ENCODE measurements around the gene RDH5.

The RDH5 gene

DNA sequence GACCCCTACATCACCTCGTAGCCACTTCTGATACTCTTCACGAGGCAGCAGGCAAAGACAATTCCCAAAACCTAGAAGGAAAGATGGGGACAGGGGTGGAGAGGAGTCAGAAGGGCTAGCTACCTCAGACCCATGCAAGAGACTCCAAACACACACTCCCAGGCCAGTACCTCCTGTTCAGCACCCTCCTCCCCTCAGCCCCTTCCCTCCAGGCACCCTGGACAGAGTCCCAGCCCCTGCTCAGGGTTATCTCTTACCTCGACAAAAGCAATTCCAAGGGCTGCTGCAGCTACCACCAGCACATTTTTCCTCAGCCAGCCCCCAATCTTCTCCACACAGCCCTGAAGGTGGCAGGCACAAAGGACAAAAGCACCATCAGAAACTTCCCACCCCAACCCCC, 5.4 kb downstream of the RDH5 start:
- no peaks in the 10 kb centered on the region for H3K27me3 ChIP-seq (ENCODE audit: control insufficient read depth in 1 of 2, insufficient read depth in 2 of 2, low read length in 2 of 2)
- H3K9ac ChIP-seq (ENCODE audit: low read length), result no peak overlapping the region
- no peaks in the 10 kb centered on the region for H3K9me3 ChIP-seq (ENCODE audit: low read length)
- H3K36me3 ChIP-seq (ENCODE audit: insufficient read depth, low read length), result peaks cover 36% of the 10 kb centered on the region
- peak overlapping the region; percentile 52 for H3K27ac ChIP-seq (ENCODE audit: low read depth, low read length)
- H3K4me3 ChIP-seq (ENCODE audit: low read depth in 1 of 2, low read length in 2 of 2), result no peak overlapping the region
- peaks cover 62% of the 10 kb centered on the region for H3K4me1 ChIP-seq (ENCODE audit: insufficient read depth, low read length)

GRCh38 chr12:55726971-55727370, 6.8 kb downstream of the RDH5 start:
- Histone ChIP-seq H3K9me3 (ENCODE audit: low read length) (no peaks in the 10 kb centered on the region), H3K4me1 (ENCODE audit: insufficient read depth, low read length) (peaks cover 55% of the 10 kb centered on the region), H3K4me3 (ENCODE audit: low read depth in 1 of 2, low read length in 2 of 2) (peak overlapping the region; percentile 83 to 97), H3K36me3 (ENCODE audit: insufficient read depth, low read length) (peaks cover 36% of the 10 kb centered on the region), H3K27ac (ENCODE audit: low read depth, low read length) (peak overlapping the region; percentile 98), H3K27me3 (ENCODE audit: control insufficient read depth in 1 of 2, insufficient read depth in 2 of 2, low read length in 2 of 2) (no peaks in the 10 kb centered on the region), H3K9ac (ENCODE audit: low read length) (peak overlapping the region; percentile 91)

- Histone ChIP-seq H3K36me3 (ENCODE audit: insufficient read depth, low read length) (peaks cover 36% of the 10 kb centered on the region), H3K9me3 (ENCODE audit: low read length) (no peaks in the 10 kb centered on the region), H3K9ac (ENCODE audit: low read length) (peak overlapping the region; percentile 91), H3K4me1 (ENCODE audit: insufficient read depth, low read length) (peaks cover 55% of the 10 kb centered on the region), H3K27ac (ENCODE audit: low read depth, low read length) (peak overlapping the region; percentile 98), H3K4me3 (ENCODE audit: low read depth in 1 of 2, low read length in 2 of 2) (peak overlapping the region; percentile 83 to 97), H3K27me3 (ENCODE audit: control insufficient read depth in 1 of 2, insufficient read depth in 2 of 2, low read length in 2 of 2) (no peaks in the 10 kb centered on the region)
These were observed 7.5 kb downstream of the RDH5 start for GRCh38 chr12:55727643-55728185.

- H3K4me1 ChIP-seq (ENCODE audit: insufficient read depth, low read length), result peaks cover 55% of the 10 kb centered on the region
- H3K36me3 ChIP-seq (ENCODE audit: insufficient read depth, low read length), result peaks cover 36% of the 10 kb centered on the region
- H3K27ac ChIP-seq (ENCODE audit: low read depth, low read length), result peak overlapping the region; percentile 98
- H3K4me3 ChIP-seq (ENCODE audit: low read depth in 1 of 2, low read length in 2 of 2), result peak overlapping the region; percentile 83 to 97
- H3K9me3 ChIP-seq (ENCODE audit: low read length), result no peaks in the 10 kb centered on the region
- no peaks in the 10 kb centered on the region for H3K27me3 ChIP-seq (ENCODE audit: control insufficient read depth in 1 of 2, insufficient read depth in 2 of 2, low read length in 2 of 2)
- peak overlapping the region; percentile 91 for H3K9ac ChIP-seq (ENCODE audit: low read length)
These were observed 8.2 kb downstream of the RDH5 start for GRCh38 chr12:55728186-55728938.

- H3K4me1 ChIP-seq (ENCODE audit: insufficient read depth, low read length), result peaks cover 47% of the 10 kb centered on the region
- peak within 1 kb of the TSS; percentile 91 for H3K9ac ChIP-seq (ENCODE audit: low read length)
- H3K27me3 ChIP-seq (ENCODE audit: control insufficient read depth in 1 of 2, insufficient read depth in 2 of 2, low read length in 2 of 2), result no peaks in the 10 kb centered on the region
- peak within 1 kb of the TSS; percentile 98 for H3K27ac ChIP-seq (ENCODE audit: low read depth, low read length)
- H3K4me3 ChIP-seq (ENCODE audit: low read depth in 1 of 2, low read length in 2 of 2), result peak within 1 kb of the TSS; percentile 83 to 97
- H3K9me3 ChIP-seq (ENCODE audit: low read length), result no peaks in the 10 kb centered on the region
- H3K36me3 ChIP-seq (ENCODE audit: insufficient read depth, low read length), result peaks cover 32% of the 10 kb centered on the region
These were observed 9.0 kb downstream of the RDH5 start, which contains the start of gene CD63 for GRCh38 chr12:55728939-55729818. TSS of gene CD63 (minus strand) at chr12:55729009. CDS start at chr12:55728341, 668 bp downstream.

GRCh38 chr12:55729819-55730818, 9.9 kb downstream of the RDH5 start:
- H3K9ac ChIP-seq (ENCODE audit: low read length), result peak overlapping the region; percentile 72
- peak overlapping the region; percentile 98 for H3K27ac ChIP-seq (ENCODE audit: low read depth, low read length)
- peaks cover 38% of the 10 kb centered on the region for H3K4me1 ChIP-seq (ENCODE audit: insufficient read depth, low read length)
- peaks cover 22% of the 10 kb centered on the region for H3K36me3 ChIP-seq (ENCODE audit: insufficient read depth, low read length)
- H3K9me3 ChIP-seq (ENCODE audit: low read length), result no peaks in the 10 kb centered on the region
- no peaks in the 10 kb centered on the region for H3K27me3 ChIP-seq (ENCODE audit: control insufficient read depth in 1 of 2, insufficient read depth in 2 of 2, low read length in 2 of 2)
- peak overlapping the region; percentile 56 to 97 for H3K4me3 ChIP-seq (ENCODE audit: low read depth in 1 of 2, low read length in 2 of 2)

DNA sequence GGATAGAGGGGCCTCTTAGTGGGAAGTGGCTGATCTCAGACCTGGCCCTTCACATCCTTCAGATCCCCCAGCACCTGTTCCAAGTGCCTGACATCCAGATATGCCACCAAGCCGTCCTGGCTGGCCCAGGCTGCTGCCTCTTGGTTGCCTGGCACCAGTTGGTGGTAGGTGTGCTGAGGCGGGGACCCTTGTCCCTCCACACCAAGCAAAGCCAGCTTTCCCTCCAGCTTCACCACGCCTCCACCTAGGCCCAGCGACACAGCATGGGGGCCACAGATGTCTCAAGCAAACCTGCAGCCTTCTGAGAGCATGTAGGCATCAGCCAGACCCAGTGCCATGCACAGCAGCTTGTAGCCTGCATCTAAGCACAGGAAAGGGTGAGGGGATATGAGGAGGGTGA, 12.1 kb downstream of the RDH5 start:
- Histone ChIP-seq H3K4me3 (ENCODE audit: low read depth in 1 of 2, low read length in 2 of 2) (no peak overlapping the region), H3K9ac (ENCODE audit: low read length) (no peak overlapping the region), H3K9me3 (ENCODE audit: low read length) (no peaks in the 10 kb centered on the region), H3K27ac (ENCODE audit: low read depth, low read length) (peak overlapping the region; percentile 39), H3K27me3 (ENCODE audit: control insufficient read depth in 1 of 2, insufficient read depth in 2 of 2, low read length in 2 of 2) (no peaks in the 10 kb centered on the region), H3K4me1 (ENCODE audit: insufficient read depth, low read length) (peaks cover 20% of the 10 kb centered on the region), H3K36me3 (ENCODE audit: insufficient read depth, low read length) (peaks cover under 1% of the 10 kb centered on the region)

GRCh38 chr12:55733021-55733555, 12.9 kb downstream of the RDH5 start:
- H3K4me3 ChIP-seq (ENCODE audit: low read depth in 1 of 2, low read length in 2 of 2), result no peak overlapping the region
- H3K27ac ChIP-seq (ENCODE audit: low read depth, low read length), result no peak overlapping the region
- H3K4me1 ChIP-seq (ENCODE audit: insufficient read depth, low read length), result peaks cover 23% of the 10 kb centered on the region
- H3K9me3 ChIP-seq (ENCODE audit: low read length), result no peaks in the 10 kb centered on the region
- no peaks in the 10 kb centered on the region for H3K36me3 ChIP-seq (ENCODE audit: insufficient read depth, low read length)
- no peak overlapping the region for H3K9ac ChIP-seq (ENCODE audit: low read length)
- H3K27me3 ChIP-seq (ENCODE audit: control insufficient read depth in 1 of 2, insufficient read depth in 2 of 2, low read length in 2 of 2), result no peaks in the 10 kb centered on the region

- Histone ChIP-seq H3K36me3 (ENCODE audit: insufficient read depth, low read length) (no peaks in the 10 kb centered on the region), H3K4me1 (ENCODE audit: insufficient read depth, low read length) (peaks cover 25% of the 10 kb centered on the region), H3K4me3 (ENCODE audit: low read depth in 1 of 2, low read length in 2 of 2) (no peak overlapping the region), H3K9me3 (ENCODE audit: low read length) (no peaks in the 10 kb centered on the region), H3K9ac (ENCODE audit: low read length) (no peak overlapping the region), H3K27ac (ENCODE audit: low read depth, low read length) (no peak overlapping the region), H3K27me3 (ENCODE audit: control insufficient read depth in 1 of 2, insufficient read depth in 2 of 2, low read length in 2 of 2) (no peaks in the 10 kb centered on the region)
These were observed 13.7 kb downstream of the RDH5 start for GRCh38 chr12:55733858-55734257.

GRCh38 chr12:55734595-55734994, 14.4 kb downstream of the RDH5 start:
- no peaks in the 10 kb centered on the region for H3K27me3 ChIP-seq (ENCODE audit: control insufficient read depth in 1 of 2, insufficient read depth in 2 of 2, low read length in 2 of 2)
- no peak overlapping the region for H3K27ac ChIP-seq (ENCODE audit: low read depth, low read length)
- no peaks in the 10 kb centered on the region for H3K9me3 ChIP-seq (ENCODE audit: low read length)
- H3K4me3 ChIP-seq (ENCODE audit: low read depth in 1 of 2, low read length in 2 of 2), result no peak overlapping the region
- H3K4me1 ChIP-seq (ENCODE audit: insufficient read depth, low read length), result peaks cover 25% of the 10 kb centered on the region
- H3K36me3 ChIP-seq (ENCODE audit: insufficient read depth, low read length), result no peaks in the 10 kb centered on the region
- H3K9ac ChIP-seq (ENCODE audit: low read length), result no peak overlapping the region

All from muscle layer of colon (tissue), 2 donors.